OCI-LY7 (cell line): ENCODE measurements around the gene FGGY. TPM values are rescaled to one million over a fixed set of nuclear protein-coding genes. Genes with fewer than 3 reads are reported as not detected.

Source experiments
- BruUV-seq: library from RNA; stranded (reverse); fragments of 400-500 nt; replicated peaks from 2 replicates; lab custom pipeline; 2021; lab: Mats Ljungman, UMichigan
- CTCF ChIA-PET: fragments of 300-600 bp; sonication (Branson Sonifier 250); formaldehyde crosslinking; loops from one replicate; lab custom pipeline; 2022; ENCODE audit warnings: antibody characterized with exemption; ENCODE audit not compliant: unreplicated experiment; lab: Charles Lee
- POLR2A ChIA-PET: fragments of 300-600 bp; sonication (Branson Sonifier 250); formaldehyde crosslinking; loops from one replicate; lab custom pipeline; 2022; ENCODE audit warnings: antibody characterized with exemption; lab: Charles Lee
- DNase-seq: peaks from one replicate; pipeline ENCODE4 v3.0.0-alpha.2; 2015; ENCODE audit warnings: low spot score
- H2AFZ ChIP-seq: fragments of 200-600 bp; sonication (generic), shearing (Covaris generic); 2 replicates; pipeline ENCODE4 v1.6.1; 2014; ENCODE audit warnings: mild to moderate bottlenecking, antibody characterized with exemption, low read length, moderate library complexity
- H3K27ac ChIP-seq: fragments of 200-600 bp; sonication (generic); 2 replicates; pipeline ENCODE4 v1.5.1; 2014; ENCODE audit warnings: mixed run types, low read depth, mild to moderate bottlenecking, moderate library complexity, low read length, inconsistent platforms; ENCODE audit not compliant: poor library complexity, severe bottlenecking
- H3K36me3 ChIP-seq: fragments of 200-600 bp; sonication (generic); 2 replicates; pipeline ENCODE4 v1.6.1; 2014; ENCODE audit warnings: mild to moderate bottlenecking, antibody characterized with exemption, low read length, moderate library complexity, mixed read lengths; ENCODE audit not compliant: insufficient read depth
- H3K4me1 ChIP-seq: fragments of 200-600 bp; sonication (generic); 2 replicates; pipeline ENCODE4 v1.5.1; 2014; ENCODE audit warnings: mild to moderate bottlenecking, low read length; ENCODE audit not compliant: insufficient read depth, poor library complexity, severe bottlenecking
- H3K4me2 ChIP-seq: fragments of 200-600 bp; sonication (generic); 2 replicates; pipeline ENCODE4 v1.6.1; 2014; ENCODE audit warnings: mild to moderate bottlenecking, low read length
- H3K4me3 ChIP-seq: fragments of 200-600 bp; sonication (generic); 2 replicates; pipeline ENCODE4 v1.5.1; 2014; ENCODE audit warnings: mild to moderate bottlenecking, low read depth, low read length; ENCODE audit not compliant: poor library complexity, severe bottlenecking
- H3K79me2 ChIP-seq: fragments of 200-600 bp; sonication (generic); 2 replicates; pipeline ENCODE4 v1.6.1; 2016; ENCODE audit warnings: low read depth, mild to moderate bottlenecking, low read length, moderate library complexity, mixed read lengths; ENCODE audit not compliant: insufficient read depth
- H3K9me2 ChIP-seq: fragments of 200-600 bp; sonication (generic); 2 replicates; pipeline ENCODE4 v1.6.1; 2016; ENCODE audit warnings: mild to moderate bottlenecking, low read length, mixed read lengths; ENCODE audit not compliant: insufficient read depth
- H3K9me3 ChIP-seq: fragments of 200-600 bp; sonication (generic); 2 replicates; pipeline ENCODE4 v1.6.1; 2014; ENCODE audit warnings: mild to moderate bottlenecking, mixed run types, low read length, mixed read lengths
- H4K20me1 ChIP-seq: fragments of 200-600 bp; sonication (generic); 2 replicates; pipeline ENCODE4 v1.6.1; 2014; ENCODE audit warnings: mild to moderate bottlenecking, antibody characterized with exemption, low read length, moderate library complexity, mixed read lengths; ENCODE audit not compliant: insufficient read depth
- EZH2phosphoT487 ChIP-seq: fragments of 200-600 bp; sonication (generic); IDR thresholded peaks from 2 replicates; pipeline ENCODE4 v1.6.1; 2018; ENCODE audit warnings: low read depth, borderline replicate concordance, mild to moderate bottlenecking, mixed run types, antibody characterized with exemption, low read length, moderate library complexity, mixed read lengths
- intact Hi-C: fragments of 100-400 bp; cut with micrococcal nuclease; formaldehyde crosslinking; loops from one replicate; pipeline ENCODE4 v1.10.0; 2022; ENCODE audit not compliant: unreplicated experiment
- total RNA-seq, 2 experiments: library from RNA; depleted of rRNA in 1 of 2; stranded (reverse); fragments of >200 nt in 1 of 2; shearing (Covaris generic) in 1 of 2; gene quantifications; 2 replicates each; pipeline ENCODE4 v1.2.3, GENCODE V29; 2014 to 2022
- TF ChIP-seq, protein P1 (sequence below): fragments of 200-600 bp; sonication (generic); conservative IDR thresholded peaks from 2 replicates; pipeline ENCODE4 v1.5.1; 2014; ENCODE audit warnings: mild to moderate bottlenecking, antibody characterized with exemption, low read length, moderate library complexity, mixed read lengths

Gene FGGY
- total RNA-seq, 2 experiments from 2014 or later: 0.63 to 4.5 TPM

DNA sequence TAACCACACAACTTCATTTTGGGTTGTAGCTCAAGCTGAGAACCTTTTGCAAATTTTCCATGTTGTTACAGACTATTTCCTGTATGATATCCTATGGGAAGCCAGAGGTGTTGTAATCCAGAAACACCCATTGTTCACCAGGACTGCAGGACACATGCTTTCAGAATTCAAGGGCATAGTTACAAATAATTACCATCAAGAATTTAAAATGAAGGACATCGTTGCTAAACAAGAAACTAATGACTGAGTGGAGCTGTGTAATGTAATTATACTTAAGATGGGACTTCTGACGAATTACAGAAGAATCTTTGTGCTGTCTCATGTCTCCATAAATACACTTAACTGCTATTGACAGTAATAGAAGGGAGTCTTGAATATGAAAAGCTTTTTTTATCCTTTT, 470.2 kb downstream of the FGGY start:
- H3K4me1 ChIP-seq: no peaks in the 10 kb centered on the region
- no peaks in the 10 kb centered on the region for H3K79me2 ChIP-seq
- H3K4me2 ChIP-seq: no peak overlapping the region
- H3K9me3 ChIP-seq: no peaks in the 10 kb centered on the region
- intact Hi-C loops: no loop called here
- H4K20me1 ChIP-seq: no peaks in the 10 kb centered on the region
- ChIA-PET CTCF (no interaction called here), POLR2A (no interaction called here)
- TF ChIP-seq EZH2phosphoT487: no peak
- TF ChIP-seq, protein P1, sequence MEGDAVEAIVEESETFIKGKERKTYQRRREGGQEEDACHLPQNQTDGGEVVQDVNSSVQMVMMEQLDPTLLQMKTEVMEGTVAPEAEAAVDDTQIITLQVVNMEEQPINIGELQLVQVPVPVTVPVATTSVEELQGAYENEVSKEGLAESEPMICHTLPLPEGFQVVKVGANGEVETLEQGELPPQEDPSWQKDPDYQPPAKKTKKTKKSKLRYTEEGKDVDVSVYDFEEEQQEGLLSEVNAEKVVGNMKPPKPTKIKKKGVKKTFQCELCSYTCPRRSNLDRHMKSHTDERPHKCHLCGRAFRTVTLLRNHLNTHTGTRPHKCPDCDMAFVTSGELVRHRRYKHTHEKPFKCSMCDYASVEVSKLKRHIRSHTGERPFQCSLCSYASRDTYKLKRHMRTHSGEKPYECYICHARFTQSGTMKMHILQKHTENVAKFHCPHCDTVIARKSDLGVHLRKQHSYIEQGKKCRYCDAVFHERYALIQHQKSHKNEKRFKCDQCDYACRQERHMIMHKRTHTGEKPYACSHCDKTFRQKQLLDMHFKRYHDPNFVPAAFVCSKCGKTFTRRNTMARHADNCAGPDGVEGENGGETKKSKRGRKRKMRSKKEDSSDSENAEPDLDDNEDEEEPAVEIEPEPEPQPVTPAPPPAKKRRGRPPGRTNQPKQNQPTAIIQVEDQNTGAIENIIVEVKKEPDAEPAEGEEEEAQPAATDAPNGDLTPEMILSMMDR: no peak
- no peak for DNase-seq
- BruUV-seq: no TSS peak
- H3K9me2 ChIP-seq: no peaks in the 10 kb centered on the region
- no peaks in the 10 kb centered on the region for H3K36me3 ChIP-seq
- no peak overlapping the region for H3K4me3 ChIP-seq
- no peak overlapping the region for H3K27ac ChIP-seq
- H2AFZ ChIP-seq: no peak overlapping the region

DNA sequence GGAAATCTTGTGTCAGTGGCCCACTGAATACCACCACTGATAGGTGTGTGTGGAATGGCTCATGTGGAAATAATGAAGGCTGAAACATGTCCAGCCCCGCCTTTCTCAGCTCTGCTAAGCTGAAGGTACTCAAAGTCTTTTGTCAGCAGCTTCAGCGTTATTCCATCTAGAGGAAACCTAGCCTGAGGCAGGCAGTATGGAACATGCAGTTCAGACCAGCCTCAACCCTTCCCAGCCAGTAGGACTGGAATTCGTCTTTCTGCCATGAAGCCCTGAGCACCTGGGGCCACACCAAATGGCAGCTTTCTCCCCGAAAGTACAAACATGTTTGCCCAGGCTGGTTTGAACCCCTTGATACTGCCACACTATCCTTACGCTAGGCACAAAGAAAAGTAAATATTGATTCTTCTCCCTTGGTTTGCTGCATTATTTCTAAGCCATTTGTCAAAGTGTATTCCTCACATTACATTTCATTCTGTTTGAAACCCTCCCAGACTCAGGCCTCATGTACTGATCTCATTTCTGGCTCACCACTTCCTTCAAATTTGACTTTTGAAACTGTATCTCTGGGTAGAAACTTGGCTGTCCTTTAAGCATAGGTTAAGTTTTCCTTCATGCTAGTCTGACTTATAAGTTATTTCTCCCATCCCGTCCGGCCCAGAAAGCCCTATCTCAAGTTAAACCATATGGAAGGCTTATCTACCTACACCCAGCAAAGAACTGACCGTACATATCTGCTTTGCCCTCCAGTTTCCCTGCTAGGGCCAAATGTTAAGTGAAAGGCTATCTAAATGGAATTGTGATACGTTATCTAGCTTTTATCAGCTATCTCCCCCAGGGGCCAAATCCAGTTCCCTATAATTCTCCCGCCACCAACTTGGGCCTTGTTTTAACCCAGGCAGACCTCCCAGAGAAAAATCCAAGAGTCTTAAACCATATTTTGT, 472.2 kb downstream of the FGGY start:
- no peak overlapping the region for H3K4me2 ChIP-seq
- H3K9me3 ChIP-seq: no peaks in the 10 kb centered on the region
- POLR2A ChIA-PET: no interaction called here
- no TSS peak for BruUV-seq
- intact Hi-C loops: no loop called here
- CTCF ChIA-PET: no interaction called here
- H3K79me2 ChIP-seq: no peaks in the 10 kb centered on the region
- H3K9me2 ChIP-seq: no peaks in the 10 kb centered on the region
- TF ChIP-seq, protein P1: no peak
- TF ChIP-seq EZH2phosphoT487: no peak
- no peaks in the 10 kb centered on the region for H3K36me3 ChIP-seq
- no peak overlapping the region for H3K27ac ChIP-seq
- DNase-seq: no peak
- no peaks in the 10 kb centered on the region for H3K4me1 ChIP-seq
- H2AFZ ChIP-seq: no peak overlapping the region
- H3K4me3 ChIP-seq: no peak overlapping the region
- H4K20me1 ChIP-seq: no peaks in the 10 kb centered on the region

DNA sequence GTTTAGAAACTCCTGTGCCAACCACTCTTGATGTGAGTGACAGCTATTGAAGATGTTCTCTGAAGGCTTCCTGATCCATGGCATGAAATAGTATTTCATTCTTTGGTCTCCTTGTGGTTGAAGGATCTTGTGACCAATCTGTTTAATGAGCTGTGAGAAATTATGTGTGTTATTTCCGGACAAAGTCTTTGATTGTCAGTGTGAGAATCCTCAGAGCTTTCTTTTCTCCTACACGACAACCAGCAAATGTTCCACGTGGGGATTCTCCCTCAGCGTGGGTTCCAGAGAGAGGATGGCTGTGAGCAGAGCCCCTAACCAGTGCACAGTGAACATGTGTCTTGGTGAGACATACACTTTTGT, 472.8 kb downstream of the FGGY start:
- no peaks in the 10 kb centered on the region for H3K9me3 ChIP-seq
- no peaks in the 10 kb centered on the region for H3K4me1 ChIP-seq
- no peak overlapping the region for H2AFZ ChIP-seq
- H3K36me3 ChIP-seq: no peaks in the 10 kb centered on the region
- DNase-seq: no peak
- H3K79me2 ChIP-seq: no peaks in the 10 kb centered on the region
- intact Hi-C loops: no loop called here
- no peak overlapping the region for H3K27ac ChIP-seq
- TF ChIP-seq EZH2phosphoT487: no peak
- TF ChIP-seq, protein P1: no peak
- no peak overlapping the region for H3K4me3 ChIP-seq
- H3K9me2 ChIP-seq: no peaks in the 10 kb centered on the region
- ChIA-PET CTCF (no interaction called here), POLR2A (no interaction called here)
- no peaks in the 10 kb centered on the region for H4K20me1 ChIP-seq
- no peak overlapping the region for H3K4me2 ChIP-seq
- no TSS peak for BruUV-seq
